GM23338 (cell line): ENCODE results near the gene POLR3E. TPM values are rescaled to one million over a fixed set of nuclear protein-coding genes. Genes with fewer than 3 reads are reported as not detected.
A peak's percentile ranks its signal among the peaks of the same experiment; 100 is the strongest.

ENCODE experiments used
- ATAC-seq: fragments of 200-7000 bp; cut with Tn5 transposase; 3 replicates; pipeline ENCODE4 v1.9.1; 2020
- DNase-seq: peaks from one replicate; pipeline ENCODE4 v3.0.0-alpha.2; 2015; ENCODE audit warnings: low spot score
- H2AFZ ChIP-seq: fragments of 200-600 bp; sonication (generic); 2 replicates; pipeline ENCODE4 v1.8.0; 2016; ENCODE audit warnings: antibody characterized with exemption, mild to moderate bottlenecking, moderate library complexity
- H3F3A ChIP-seq: fragments of 200-600 bp; sonication (generic); replicated peaks from 2 replicates; pipeline ENCODE4 v1.8.0; 2017; ENCODE audit warnings: antibody characterized with exemption, mixed run types, low read depth
- H3K27ac ChIP-seq: fragments of 200-600 bp; sonication (generic); 2 replicates; pipeline ENCODE4 v1.6.1; 2016; ENCODE audit warnings: low read depth
- H3K27me3 ChIP-seq: fragments of 200-600 bp; sonication (generic); 2 replicates; pipeline ENCODE4 v1.8.0; 2016; ENCODE audit warnings: mild to moderate bottlenecking, mixed run types, moderate library complexity; ENCODE audit not compliant: insufficient read depth
- H3K36me3 ChIP-seq: fragments of 200-600 bp; sonication (generic); 2 replicates; pipeline ENCODE4 v1.8.0; 2016; ENCODE audit warnings: mild to moderate bottlenecking; ENCODE audit not compliant: insufficient read depth
- H3K4me1 ChIP-seq: fragments of 200-600 bp; sonication (generic); 2 replicates; pipeline ENCODE4 v1.8.0; 2016; ENCODE audit warnings: mild to moderate bottlenecking, moderate library complexity; ENCODE audit not compliant: insufficient read depth
- H3K4me2 ChIP-seq: fragments of 200-600 bp; sonication (generic); 2 replicates; pipeline ENCODE4 v1.7.1; 2017; ENCODE audit warnings: mixed run types
- H3K4me3 ChIP-seq: fragments of 200-600 bp; sonication (generic); 2 replicates; pipeline ENCODE4 v1.6.1; 2016; ENCODE audit warnings: mixed run types
- H3K79me2 ChIP-seq: fragments of 200-600 bp; sonication (generic); replicated peaks from 2 replicates; pipeline ENCODE4 v1.8.0; 2017; ENCODE audit warnings: mild to moderate bottlenecking; ENCODE audit not compliant: insufficient read depth
- H3K9me2 ChIP-seq: fragments of 200-600 bp; sonication (generic); 2 replicates; pipeline ENCODE4 v1.8.0; 2017; ENCODE audit not compliant: insufficient read depth
- H4K20me1 ChIP-seq: fragments of 200-600 bp; sonication (generic); replicated peaks from 2 replicates; pipeline ENCODE4 v1.8.0; 2017; ENCODE audit warnings: mild to moderate bottlenecking; ENCODE audit not compliant: insufficient read depth
- H3K27ac Mint-ChIP-seq: 2 replicates; pipeline ENCODE4 v1.8.0; 2020; ENCODE audit warnings: inconsistent platforms, mild to moderate bottlenecking, moderate library complexity, mixed read lengths
- H3K27me3 Mint-ChIP-seq: 3 replicates; pipeline ENCODE4 v1.8.0; 2022; ENCODE audit warnings: low read depth, mild to moderate bottlenecking, moderate library complexity, mixed read lengths, inconsistent platforms; ENCODE audit not compliant: insufficient read depth, poor library complexity
- H3K36me3 Mint-ChIP-seq: 3 replicates; pipeline ENCODE4 v1.8.0; 2021; ENCODE audit warnings: low read depth, mild to moderate bottlenecking, inconsistent platforms, moderate library complexity, mixed read lengths
- H3K4me1 Mint-ChIP-seq: 3 replicates; pipeline ENCODE4 v1.8.0; 2020; ENCODE audit warnings: mild to moderate bottlenecking, inconsistent platforms, mixed read lengths
- H3K4me3 Mint-ChIP-seq: 3 replicates; pipeline ENCODE4 v1.8.0; 2021; ENCODE audit warnings: moderate library complexity, mild to moderate bottlenecking, inconsistent platforms, mixed read lengths
- H3K9me3 Mint-ChIP-seq: 3 replicates; pipeline ENCODE4 v1.8.0; 2020; ENCODE audit warnings: moderate library complexity, mild to moderate bottlenecking, inconsistent platforms, mixed read lengths
- CREB1 ChIP-seq: fragments of 250-450 bp; sonication (Bioruptor Pico); IDR thresholded peaks from 2 replicates; pipeline ENCODE4 v1.5.0; 2020; ENCODE audit warnings: low read depth, mild to moderate bottlenecking, moderate library complexity
- EZH2phosphoT487 ChIP-seq: fragments of 200-600 bp; sonication (generic); IDR thresholded peaks from one replicate; pipeline ENCODE4 v1.8.1; 2018; ENCODE audit warnings: antibody characterized with exemption; ENCODE audit not compliant: unreplicated experiment
- NANOG ChIP-seq: IDR thresholded peaks from 2 replicates; pipeline ENCODE4 v1.6.1; 2016; ENCODE audit warnings: antibody characterized with exemption, borderline replicate concordance
- ZNF114 ChIP-seq: fragments of 250-450 bp; sonication (Bioruptor Pico); IDR thresholded peaks from 2 replicates; pipeline ENCODE4 v1.5.0; 2020; ENCODE audit warnings: mild to moderate bottlenecking, moderate library complexity
- ZNF331 ChIP-seq: fragments of 250-450 bp; sonication (Bioruptor Pico); IDR thresholded peaks from 2 replicates; pipeline ENCODE4 v1.5.0; 2020; ENCODE audit warnings: low read depth, mild to moderate bottlenecking, moderate library complexity
- ZNF462 ChIP-seq: fragments of 250-450 bp; sonication (Bioruptor Pico); IDR thresholded peaks from 2 replicates; pipeline ENCODE4 v1.5.0; 2020; ENCODE audit warnings: mild to moderate bottlenecking, moderate library complexity
- polyA plus RNA-seq: library from polyadenylated mRNA; unstranded; fragments of >200 nt; fragmentation: Nextera tagmentation; extraction: Ambion mirVana; gene quantifications from 2 replicates; pipeline ENCODE4 v1.2.1, GENCODE V29; 2016
- total RNA-seq: library from RNA; depleted of rRNA; stranded (reverse); fragments of >200 nt; shearing (Covaris generic); gene quantifications from 2 replicates; pipeline ENCODE4 v1.2.3, GENCODE V29; 2014

The POLR3E gene
- total and polyA plus RNA-seq, 2 experiments from 2014 or later: 62.7 to 141 TPM

GRCh38 chr16:22266546-22266945 lies 30.7 kb upstream of the POLR3E start (continued):
- TF ChIP-seq ZNF462 (CRISPR knock-in tag) (no peak), ZNF114 (no peak)

- no peak for ATAC-seq
- Mint-ChIP-seq H3K4me3 (no peak overlapping the region), H3K4me1 (no peaks in the 10 kb centered on the region), H3K9me3 (no peaks in the 10 kb centered on the region; the same call in 2 of the 3 replicates), H3K27ac (peak overlapping the region; percentile 39; the same call in 1 of the 2 replicates), H3K36me3 (peaks cover 22% of the 10 kb centered on the region), H3K27me3 (peaks cover 6% of the 10 kb centered on the region)
- DNase-seq: no peak
- H3K27me3 ChIP-seq: no peaks in the 10 kb centered on the region
- no peaks in the 10 kb centered on the region for H3K79me2 ChIP-seq
- H3F3A ChIP-seq: no peaks in the 10 kb centered on the region
- H3K27ac ChIP-seq: no peak overlapping the region
- 0 out of 2 replicates have a peak, but pooled peaks cover under 1% of the 10 kb centered on the region for H4K20me1 ChIP-seq
- H3K9me2 ChIP-seq: no peaks in the 10 kb centered on the region
- H3K36me3 ChIP-seq: peaks cover 8% of the 10 kb centered on the region; the same call in 1 of the 2 replicates
- no peak overlapping the region for H2AFZ ChIP-seq
- no peak overlapping the region for H3K4me3 ChIP-seq
- H3K4me1 ChIP-seq: no peaks in the 10 kb centered on the region
- no peak overlapping the region for H3K4me2 ChIP-seq
- TF ChIP-seq NANOG: no peak
- TF ChIP-seq CREB1 (CRISPR knock-in tag): no peak
- no peak for TF ChIP-seq ZNF114
- no peak for TF ChIP-seq ZNF462 (CRISPR knock-in tag)
- no peak for TF ChIP-seq EZH2phosphoT487
- TF ChIP-seq ZNF331 (CRISPR knock-in tag): no peak
Measured at GRCh38 chr16:22267764-22268163, 29.4 kb upstream of the POLR3E start.
